PFSK-1 (cell line): ENCODE results near the gene DPEP1.

Experiments used
- FOXP2 ChIP-seq: optimal IDR thresholded peaks from 2 replicates; pipeline ENCODE3; 2011; ENCODE audit warnings: borderline replicate concordance, control low read depth, inconsistent platforms; ENCODE audit not compliant: insufficient read depth; ENCODE audit errors: extremely low read length, extremely low read depth
- POLR2AphosphoS5 ChIP-seq: IDR thresholded peaks from 2 replicates; pipeline ENCODE4 v1.6.1; 2012; ENCODE audit warnings: low read depth, mild to moderate bottlenecking, control low read depth, low read length, moderate library complexity
- SIN3A ChIP-seq: IDR thresholded peaks from 2 replicates; pipeline ENCODE4 v1.6.1; 2012; ENCODE audit warnings: mild to moderate bottlenecking, low read length, moderate library complexity, borderline replicate concordance; ENCODE audit not compliant: insufficient read depth
- TAF1 ChIP-seq: IDR thresholded peaks from 2 replicates; pipeline ENCODE4 v1.6.1; 2012; ENCODE audit warnings: low read length, control low read depth, borderline replicate concordance; ENCODE audit not compliant: insufficient read depth
- TF ChIP-seq, protein P1 (sequence below), 2 experiments: IDR thresholded peaks; 2 replicates each; pipeline versions ENCODE4 v1.6.1 to v1.8.0; 2011 to 2012; ENCODE audit warnings: low read depth in 2 of 2, low read length in 2 of 2, control low read depth in 1 of 2, inconsistent platforms in 1 of 2, mild to moderate bottlenecking in 1 of 2, moderate library complexity in 1 of 2; ENCODE audit not compliant: insufficient read depth in 1 of 2

Gene DPEP1

DNA sequence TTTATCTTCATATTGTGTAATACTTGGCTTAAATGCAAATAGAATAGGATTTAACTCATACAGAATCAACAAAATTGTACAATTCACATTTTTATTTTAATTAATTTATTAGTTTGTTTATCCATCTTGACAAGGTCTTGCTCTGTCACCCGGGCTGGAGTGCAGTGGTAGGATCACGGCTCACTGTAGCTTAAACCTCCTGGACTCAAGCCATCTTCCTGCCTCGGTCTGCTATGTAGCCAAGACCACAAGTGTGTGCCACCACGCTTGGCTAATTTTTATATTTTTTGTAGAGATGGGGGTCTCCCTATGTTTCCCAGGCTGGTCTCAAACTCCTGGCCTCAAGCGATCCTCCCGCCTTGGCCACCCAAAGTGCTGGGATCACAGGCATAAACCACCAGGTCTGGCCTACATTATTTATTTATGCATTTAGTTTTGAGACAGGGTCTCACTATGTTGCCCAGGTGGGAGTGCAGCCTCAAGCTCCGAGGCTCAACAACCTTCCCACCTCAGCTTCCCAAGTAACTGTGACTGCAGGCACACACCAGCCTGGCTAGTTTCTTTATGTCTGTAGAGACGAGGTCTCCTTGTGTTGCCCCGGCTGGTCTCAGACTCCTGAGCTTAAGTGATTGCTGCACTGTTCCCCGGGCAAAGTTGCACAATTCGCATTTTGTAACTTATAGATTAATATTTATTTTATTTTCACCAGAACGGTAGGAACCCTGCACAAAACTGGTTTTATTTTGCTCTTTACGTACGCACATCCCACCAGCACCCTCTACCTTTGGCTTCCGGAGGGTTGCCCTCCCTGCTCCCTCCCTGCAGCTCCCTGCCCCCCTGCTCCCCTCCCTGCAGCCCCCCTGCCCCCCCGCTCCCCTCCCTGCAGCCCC is 4.9 kb downstream of the DPEP1 start:
- no peak for TF ChIP-seq POLR2AphosphoS5
- no peak for TF ChIP-seq FOXP2
- TF ChIP-seq, protein P1, sequence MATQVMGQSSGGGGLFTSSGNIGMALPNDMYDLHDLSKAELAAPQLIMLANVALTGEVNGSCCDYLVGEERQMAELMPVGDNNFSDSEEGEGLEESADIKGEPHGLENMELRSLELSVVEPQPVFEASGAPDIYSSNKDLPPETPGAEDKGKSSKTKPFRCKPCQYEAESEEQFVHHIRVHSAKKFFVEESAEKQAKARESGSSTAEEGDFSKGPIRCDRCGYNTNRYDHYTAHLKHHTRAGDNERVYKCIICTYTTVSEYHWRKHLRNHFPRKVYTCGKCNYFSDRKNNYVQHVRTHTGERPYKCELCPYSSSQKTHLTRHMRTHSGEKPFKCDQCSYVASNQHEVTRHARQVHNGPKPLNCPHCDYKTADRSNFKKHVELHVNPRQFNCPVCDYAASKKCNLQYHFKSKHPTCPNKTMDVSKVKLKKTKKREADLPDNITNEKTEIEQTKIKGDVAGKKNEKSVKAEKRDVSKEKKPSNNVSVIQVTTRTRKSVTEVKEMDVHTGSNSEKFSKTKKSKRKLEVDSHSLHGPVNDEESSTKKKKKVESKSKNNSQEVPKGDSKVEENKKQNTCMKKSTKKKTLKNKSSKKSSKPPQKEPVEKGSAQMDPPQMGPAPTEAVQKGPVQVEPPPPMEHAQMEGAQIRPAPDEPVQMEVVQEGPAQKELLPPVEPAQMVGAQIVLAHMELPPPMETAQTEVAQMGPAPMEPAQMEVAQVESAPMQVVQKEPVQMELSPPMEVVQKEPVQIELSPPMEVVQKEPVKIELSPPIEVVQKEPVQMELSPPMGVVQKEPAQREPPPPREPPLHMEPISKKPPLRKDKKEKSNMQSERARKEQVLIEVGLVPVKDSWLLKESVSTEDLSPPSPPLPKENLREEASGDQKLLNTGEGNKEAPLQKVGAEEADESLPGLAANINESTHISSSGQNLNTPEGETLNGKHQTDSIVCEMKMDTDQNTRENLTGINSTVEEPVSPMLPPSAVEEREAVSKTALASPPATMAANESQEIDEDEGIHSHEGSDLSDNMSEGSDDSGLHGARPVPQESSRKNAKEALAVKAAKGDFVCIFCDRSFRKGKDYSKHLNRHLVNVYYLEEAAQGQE (IDR thresholded peaks at IDR 0.05; ENCODE audit: insufficient read depth in 1 of 2, low read depth in 2 of 2, low read length in 2 of 2), result no peak
- TF ChIP-seq SIN3A, result no peak
- TF ChIP-seq TAF1, result no peak

GRCh38 chr16:89619840-89620239 is 6.4 kb downstream of the DPEP1 start:
- TF ChIP-seq FOXP2 (no peak), POLR2AphosphoS5 (no peak), TAF1 (no peak), SIN3A (no peak)
- TF ChIP-seq, protein P1 (IDR thresholded peaks at IDR 0.05; ENCODE audit: insufficient read depth in 1 of 2, low read depth in 2 of 2, low read length in 2 of 2), result no peak

DNA sequence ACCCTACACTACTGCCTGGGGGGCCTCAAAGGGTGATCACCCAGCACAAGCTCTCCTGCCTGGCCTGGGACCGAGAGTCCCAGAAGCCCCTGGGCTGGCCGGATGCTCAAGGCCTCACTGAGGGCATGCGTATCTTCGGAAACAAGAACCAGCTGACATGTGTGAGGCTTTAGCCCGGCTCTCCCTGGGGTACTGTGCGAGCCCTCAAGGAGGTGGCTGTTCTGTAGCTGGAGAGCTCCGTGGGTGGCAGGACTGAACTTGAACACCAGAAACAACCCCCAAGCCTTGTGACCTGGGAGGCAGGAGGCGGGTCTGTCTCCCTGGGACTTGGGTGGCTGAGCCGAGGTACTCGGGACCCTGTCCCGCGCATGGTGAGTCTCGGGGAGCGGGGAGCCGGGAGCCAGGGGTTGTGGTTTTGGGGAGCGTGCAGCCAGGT is 7.0 kb downstream of the DPEP1 start:
- no peak for TF ChIP-seq FOXP2
- TF ChIP-seq, protein P1 (IDR thresholded peaks at IDR 0.05; ENCODE audit: insufficient read depth in 1 of 2, low read depth in 2 of 2, low read length in 2 of 2), result no peak
- TF ChIP-seq POLR2AphosphoS5, result no peak
- no peak for TF ChIP-seq SIN3A

- TF ChIP-seq FOXP2 (no peak), TAF1 (no peak), SIN3A (no peak), POLR2AphosphoS5 (no peak)
- TF ChIP-seq, protein P1 (IDR thresholded peaks at IDR 0.05; ENCODE audit: insufficient read depth in 1 of 2, low read depth in 2 of 2, low read length in 2 of 2), result no peak
Measured at GRCh38 chr16:89621136-89621697, 7.8 kb downstream of the DPEP1 start.
